Neutrophil (primary cell): Measurements from ENCODE around the gene SPEM2.

Experiments
- H3K27ac ChIP-seq: fragments of 200-600 bp; sonication (generic); 2 replicates; pipeline ENCODE4 v1.5.1; 2016; ENCODE audit warnings: mild to moderate bottlenecking, moderate library complexity
- H3K27me3 ChIP-seq: fragments of 200-600 bp; sonication (generic); 2 replicates; pipeline ENCODE4 v1.6.0; 2016; ENCODE audit warnings: mild to moderate bottlenecking
- H3K36me3 ChIP-seq: fragments of 200-600 bp; sonication (generic); 2 replicates; pipeline ENCODE4 v1.5.1; 2017
- H3K4me1 ChIP-seq, 2 experiments: fragments of 200-600 bp in 1 of 2; sonication (generic) in 1 of 2; 1 replicate in 1 of 2; 2 replicates in 1 of 2; pipeline versions ENCODE4 v1.5.1 to v1.6.1; 2013 to 2016; ENCODE audit warnings: low read depth in 1 of 2, low read length in 1 of 2, mild to moderate bottlenecking in 1 of 2, moderate library complexity in 1 of 2; ENCODE audit not compliant: control insufficient read depth in 1 of 2, insufficient read depth in 1 of 2
- H3K4me3 ChIP-seq, 2 experiments: fragments of 200-600 bp in 1 of 2; sonication (generic) in 1 of 2; 1 replicate in 1 of 2; 2 replicates in 1 of 2; pipeline ENCODE4 v1.5.1; 2013 to 2016; ENCODE audit warnings: low read depth in 1 of 2, low read length in 1 of 2, mild to moderate bottlenecking in 1 of 2, moderate library complexity in 1 of 2
- H3K9me3 ChIP-seq: fragments of 200-600 bp; sonication (generic); 2 replicates; pipeline ENCODE4 v1.5.1; 2016
- CTCF ChIP-seq: fragments of 200-600 bp; sonication (generic); IDR thresholded peaks from 2 replicates; pipeline ENCODE4 v1.5.1; 2016; ENCODE audit warnings: antibody characterized with exemption

SPEM2 gene

GRCh38 chr17:7414837-7415236 is 10.6 kb upstream of the SPEM2 start:
- Histone ChIP-seq H3K4me1 (no peaks in the 10 kb centered on the region), H3K27ac (no peak overlapping the region), H3K9me3 (no peaks in the 10 kb centered on the region), H3K36me3 (no peaks in the 10 kb centered on the region), H3K27me3 (peaks cover 17% of the 10 kb centered on the region), H3K4me3 (no peak overlapping the region)
- no peak for TF ChIP-seq CTCF

GRCh38 chr17:7415784-7416183 is 9.6 kb upstream of the SPEM2 start:
- Histone ChIP-seq H3K9me3 (no peaks in the 10 kb centered on the region), H3K36me3 (no peaks in the 10 kb centered on the region), H3K4me3 (no peak overlapping the region), H3K4me1 (no peaks in the 10 kb centered on the region), H3K27me3 (peaks cover 9% of the 10 kb centered on the region), H3K27ac (no peak overlapping the region)
- TF ChIP-seq CTCF: no peak

DNA sequence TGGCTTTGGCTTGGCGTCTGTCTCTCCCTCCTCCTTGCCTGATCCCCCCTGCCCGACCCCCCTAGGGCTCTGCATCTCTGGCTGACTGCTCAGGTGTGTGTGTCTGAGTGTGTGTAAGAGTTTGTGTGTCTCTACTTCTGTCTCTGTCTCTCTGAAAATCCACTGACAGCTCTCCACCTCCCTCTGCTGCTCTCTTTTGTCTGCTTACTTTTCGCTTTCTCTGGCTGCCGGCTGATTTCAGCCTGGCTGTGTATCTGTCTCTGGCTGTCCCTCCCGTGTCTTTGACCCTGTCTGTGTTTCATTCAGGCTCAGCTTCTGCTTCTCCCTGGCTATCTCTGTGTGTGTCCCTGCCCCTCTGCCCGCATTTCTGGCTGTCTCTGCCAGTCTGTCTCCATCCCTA is 9.1 kb upstream of the SPEM2 start:
- no peaks in the 10 kb centered on the region for H3K9me3 ChIP-seq
- TF ChIP-seq CTCF: no peak
- H3K4me3 ChIP-seq: no peak overlapping the region
- H3K27me3 ChIP-seq: peaks cover 4% of the 10 kb centered on the region
- H3K4me1 ChIP-seq: no peaks in the 10 kb centered on the region
- no peak overlapping the region for H3K27ac ChIP-seq
- no peaks in the 10 kb centered on the region for H3K36me3 ChIP-seq

DNA sequence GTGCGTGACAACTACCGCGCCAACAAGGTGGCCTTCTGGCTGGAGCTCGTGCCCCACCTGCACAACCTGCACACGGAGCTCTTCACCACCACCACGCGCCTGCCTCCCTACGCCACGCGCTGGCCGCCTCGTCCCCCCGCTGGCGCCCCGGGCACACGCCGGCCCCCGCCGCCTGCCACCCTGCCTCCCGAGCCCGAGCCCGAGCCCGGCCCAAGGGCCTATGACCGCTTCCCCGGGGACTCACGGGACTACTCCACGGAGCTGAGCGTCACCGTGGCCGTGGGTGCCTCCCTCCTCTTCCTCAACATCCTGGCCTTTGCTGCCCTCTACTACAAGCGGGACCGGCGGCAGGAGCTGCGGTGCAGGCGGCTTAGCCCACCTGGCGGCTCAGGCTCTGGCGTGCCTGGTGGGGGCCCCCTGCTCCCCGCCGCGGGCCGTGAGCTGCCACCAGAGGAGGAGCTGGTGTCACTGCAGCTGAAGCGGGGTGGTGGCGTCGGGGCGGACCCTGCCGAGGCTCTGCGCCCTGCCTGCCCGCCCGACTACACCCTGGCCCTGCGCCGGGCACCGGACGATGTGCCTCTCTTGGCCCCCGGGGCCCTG is 8.3 kb upstream of the SPEM2 start:
- Histone ChIP-seq H3K27ac (no peak overlapping the region), H3K9me3 (no peaks in the 10 kb centered on the region), H3K36me3 (no peaks in the 10 kb centered on the region), H3K27me3 (no peaks in the 10 kb centered on the region), H3K4me1 (no peaks in the 10 kb centered on the region), H3K4me3 (no peak overlapping the region)
- no peak for TF ChIP-seq CTCF

DNA sequence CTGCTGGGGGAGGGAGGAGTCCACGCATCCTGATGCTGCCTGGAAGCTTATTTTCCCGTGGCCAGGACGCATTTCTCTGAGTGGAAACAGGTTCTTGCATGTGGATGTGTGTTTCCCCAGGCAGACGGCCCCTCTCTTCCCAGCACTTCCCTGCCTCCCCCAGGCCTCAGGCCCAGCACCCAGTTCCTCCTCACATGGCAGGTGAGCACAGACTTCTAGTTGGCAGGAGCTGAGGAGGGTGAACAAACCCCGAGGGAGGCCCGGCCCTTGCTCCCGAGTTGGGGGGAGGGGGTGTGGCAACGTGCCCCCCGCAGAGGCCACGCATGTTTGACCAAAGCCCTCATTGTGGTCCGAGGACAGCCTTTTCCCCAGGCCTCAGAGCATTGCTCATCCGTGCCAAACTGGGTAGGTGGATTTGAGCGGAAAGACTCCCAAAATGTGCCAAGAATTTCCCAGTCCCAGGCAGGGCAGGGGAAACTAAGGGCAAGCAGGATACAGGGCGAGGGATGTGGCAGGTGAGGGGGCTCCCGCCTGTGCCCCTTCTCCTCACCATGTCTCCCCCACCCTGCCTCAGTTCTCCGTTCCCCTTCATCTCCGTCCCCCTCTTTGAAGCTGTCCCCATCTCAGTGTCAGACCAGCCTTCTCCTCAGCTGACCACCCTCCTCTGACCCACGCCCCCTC is 6.8 kb upstream of the SPEM2 start:
- no peaks in the 10 kb centered on the region for H3K4me1 ChIP-seq
- TF ChIP-seq CTCF: no peak
- H3K36me3 ChIP-seq: no peaks in the 10 kb centered on the region
- no peak overlapping the region for H3K4me3 ChIP-seq
- H3K9me3 ChIP-seq: no peaks in the 10 kb centered on the region
- H3K27me3 ChIP-seq: no peaks in the 10 kb centered on the region
- H3K27ac ChIP-seq: no peak overlapping the region
